AG10803 (cell line): ENCODE results near the gene CBARP.

ENCODE experiments used
- DNase-seq: peaks from one replicate; pipeline ENCODE4 v3.0.0; 2010; ENCODE audit warnings: low read depth
- H3K4me3 ChIP-seq: 2 replicates; pipeline ENCODE4 v1.5.1; 2011; ENCODE audit warnings: mild to moderate bottlenecking, low read length, control low read depth
- TF ChIP-seq, protein P1 (sequence below): conservative IDR thresholded peaks from 2 replicates; pipeline ENCODE4 v1.5.1; 2011; ENCODE audit warnings: mild to moderate bottlenecking, low read length, control low read depth, inconsistent platforms

Gene CBARP, protein sequence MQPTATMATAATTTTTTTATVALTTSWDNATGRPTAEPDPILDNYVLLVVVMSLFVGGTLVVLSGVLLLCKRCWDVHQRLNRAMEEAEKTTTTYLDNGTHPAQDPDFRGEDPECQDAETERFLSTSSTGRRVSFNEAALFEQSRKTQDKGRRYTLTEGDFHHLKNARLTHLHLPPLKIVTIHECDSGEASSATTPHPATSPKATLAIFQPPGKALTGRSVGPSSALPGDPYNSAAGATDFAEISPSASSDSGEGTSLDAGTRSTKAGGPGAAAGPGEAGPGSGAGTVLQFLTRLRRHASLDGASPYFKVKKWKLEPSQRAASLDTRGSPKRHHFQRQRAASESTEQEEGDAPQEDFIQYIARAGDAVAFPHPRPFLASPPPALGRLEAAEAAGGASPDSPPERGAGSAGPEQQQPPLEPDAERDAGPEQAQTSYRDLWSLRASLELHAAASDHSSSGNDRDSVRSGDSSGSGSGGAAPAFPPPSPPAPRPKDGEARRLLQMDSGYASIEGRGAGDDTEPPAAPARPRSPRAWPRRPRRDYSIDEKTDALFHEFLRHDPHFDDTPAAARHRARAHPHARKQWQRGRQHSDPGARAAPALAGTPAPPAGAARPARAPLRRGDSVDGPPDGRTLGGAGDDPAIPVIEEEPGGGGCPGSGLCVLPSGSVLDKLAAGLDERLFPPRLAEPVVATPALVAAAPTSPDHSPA

GRCh38 chr19:1237754-1238368 is at the start of gene CBARP:
TSS of gene CBARP (minus strand) at chr19:1238005. CDS start at chr19:1236100, 1,905 bp downstream.
- DNase-seq, result no peak
- TF ChIP-seq, protein P1, sequence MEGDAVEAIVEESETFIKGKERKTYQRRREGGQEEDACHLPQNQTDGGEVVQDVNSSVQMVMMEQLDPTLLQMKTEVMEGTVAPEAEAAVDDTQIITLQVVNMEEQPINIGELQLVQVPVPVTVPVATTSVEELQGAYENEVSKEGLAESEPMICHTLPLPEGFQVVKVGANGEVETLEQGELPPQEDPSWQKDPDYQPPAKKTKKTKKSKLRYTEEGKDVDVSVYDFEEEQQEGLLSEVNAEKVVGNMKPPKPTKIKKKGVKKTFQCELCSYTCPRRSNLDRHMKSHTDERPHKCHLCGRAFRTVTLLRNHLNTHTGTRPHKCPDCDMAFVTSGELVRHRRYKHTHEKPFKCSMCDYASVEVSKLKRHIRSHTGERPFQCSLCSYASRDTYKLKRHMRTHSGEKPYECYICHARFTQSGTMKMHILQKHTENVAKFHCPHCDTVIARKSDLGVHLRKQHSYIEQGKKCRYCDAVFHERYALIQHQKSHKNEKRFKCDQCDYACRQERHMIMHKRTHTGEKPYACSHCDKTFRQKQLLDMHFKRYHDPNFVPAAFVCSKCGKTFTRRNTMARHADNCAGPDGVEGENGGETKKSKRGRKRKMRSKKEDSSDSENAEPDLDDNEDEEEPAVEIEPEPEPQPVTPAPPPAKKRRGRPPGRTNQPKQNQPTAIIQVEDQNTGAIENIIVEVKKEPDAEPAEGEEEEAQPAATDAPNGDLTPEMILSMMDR, result no peak

DNA sequence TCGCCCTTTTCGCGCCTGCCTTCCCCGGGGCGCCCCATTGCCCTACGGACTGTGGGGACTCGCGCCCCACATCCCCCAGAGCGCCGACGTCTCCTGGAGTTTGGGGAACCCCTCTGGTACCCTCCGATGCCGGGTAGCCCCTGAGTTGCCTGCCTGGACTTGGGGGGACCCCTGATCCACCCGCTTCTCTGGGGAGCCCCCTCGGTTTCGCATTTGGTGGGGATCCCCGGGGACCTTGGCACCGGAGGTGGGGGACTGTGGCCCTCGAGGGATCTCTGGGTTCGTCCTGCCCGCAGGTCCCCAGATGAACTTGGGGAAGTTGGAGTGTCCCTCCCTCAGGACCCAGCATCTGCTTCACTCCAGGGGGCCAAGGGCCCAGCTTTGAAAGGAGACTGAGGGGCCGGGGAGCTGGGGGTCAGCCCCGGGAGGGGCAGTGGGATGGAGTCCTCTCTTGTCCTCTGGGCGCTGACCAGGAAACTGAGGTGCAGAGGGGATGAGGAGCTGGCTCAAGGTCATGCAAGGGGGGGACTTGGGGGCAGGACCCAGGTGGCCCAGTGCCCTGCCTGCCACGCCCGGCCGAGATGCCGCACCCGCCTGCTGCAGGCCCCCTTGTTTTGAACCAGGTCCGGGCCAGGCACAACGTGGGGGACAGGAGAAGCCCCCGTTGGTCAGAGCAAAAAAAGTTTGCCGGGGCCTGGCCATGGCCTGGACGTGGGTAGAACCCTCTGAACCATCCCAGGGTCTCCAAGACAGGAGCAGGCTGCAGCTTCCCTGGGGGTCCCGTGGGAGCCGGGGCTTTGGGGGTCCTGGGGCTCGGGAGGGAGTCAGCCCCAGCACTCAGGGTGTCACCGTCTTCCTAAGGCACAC is 48.9 kb upstream of the CBARP start:
- DNase-seq, result no peak
- TF ChIP-seq, protein P1, result no peak
- H3K4me3 ChIP-seq, result no peak overlapping the region

More at GRCh38 chr19:1237754-1238368, at the start of gene CBARP:
- H3K4me3 ChIP-seq, result peak within 1 kb of the TSS; percentile 71

DNA sequence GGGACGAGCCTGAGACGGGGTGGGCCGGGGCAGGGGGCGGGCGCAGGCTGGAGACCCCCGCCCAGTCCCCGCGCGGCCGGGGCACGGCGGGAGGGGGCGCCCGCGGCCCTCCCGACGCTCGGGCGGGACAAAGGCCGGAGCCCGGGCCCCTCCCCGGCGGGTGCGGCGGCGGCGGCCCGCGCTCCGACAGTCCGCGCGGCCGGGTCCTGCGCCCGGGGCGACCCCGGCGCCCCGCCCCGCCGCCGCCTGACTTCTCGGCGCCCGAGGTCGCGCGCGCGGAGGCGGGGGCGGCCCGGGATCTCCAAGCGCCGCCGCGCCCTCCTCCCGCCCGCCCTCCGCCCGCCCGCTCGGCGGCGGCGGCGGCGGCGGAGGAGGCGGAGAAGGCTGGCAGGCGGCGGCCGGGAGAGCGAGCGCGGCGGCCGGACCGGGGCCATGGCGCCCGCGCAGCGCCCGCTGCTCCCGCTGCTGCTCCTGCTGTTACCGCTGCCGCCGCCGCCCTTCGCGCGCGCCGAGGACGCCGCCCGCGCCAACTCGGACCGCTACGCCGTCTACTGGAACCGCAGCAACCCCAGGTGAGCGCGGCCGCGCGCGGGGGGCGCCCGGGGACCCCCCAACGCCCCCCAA is 48.0 kb upstream of the CBARP start, which contains the start of gene EFNA2:
Gene EFNA2, plus strand, starts transcription at position 137 of the 624 bp plus-strand sequence. Its CDS starts 296 bp downstream, at position 433.
- no peak for DNase-seq
- no peak within 1 kb of the TSS for H3K4me3 ChIP-seq

GRCh38 chr19:1284979-1285736 is 47.4 kb upstream of the CBARP start:
- DNase-seq, result no peak
- H3K4me3 ChIP-seq, result no peak overlapping the region
- TF ChIP-seq, protein P1, result no peak

More for the DNA sequence above, 48.0 kb upstream of the CBARP start, which contains the start of gene EFNA2:
- TF ChIP-seq, protein P1, result no peak

GRCh38 chr19:1284293-1284978 is 46.6 kb upstream of the CBARP start:
- TF ChIP-seq, protein P1, result no peak
- DNase-seq, result no peak
- H3K4me3 ChIP-seq, result no peak overlapping the region
